Effector memory CD4-positive, alpha-beta T cell (primary cell): ENCODE results near the gene EOLA2.
"Not testable (repeated sequence)": the region's sequence is repeated elsewhere in the genome, so short reads cannot be mapped to it uniquely, and the experiment has no call there.

ENCODE experiments used
- DNase-seq, 3 donors: peaks; one replicate each; pipeline ENCODE4 v3.0.0-alpha.2; 2020
- H3K27ac ChIP-seq: 2 replicates; pipeline ENCODE4 v1.7.0; 2013; ENCODE audit warnings: mild to moderate bottlenecking, low read length, moderate library complexity; ENCODE audit not compliant: insufficient read depth, poor library complexity, severe bottlenecking
- H3K27me3 ChIP-seq: replicated peaks from 2 replicates; pipeline ENCODE4 v1.7.0; 2013; ENCODE audit warnings: mild to moderate bottlenecking, low read length; ENCODE audit not compliant: insufficient read depth, control insufficient read depth, poor library complexity, severe bottlenecking
- H3K36me3 ChIP-seq: 2 replicates; pipeline ENCODE4 v1.7.0; 2013; ENCODE audit warnings: mild to moderate bottlenecking, low read length, moderate library complexity; ENCODE audit not compliant: control insufficient read depth, insufficient read depth
- H3K4me1 ChIP-seq: 2 replicates; pipeline ENCODE4 v1.7.0; 2013; ENCODE audit warnings: low read length, mild to moderate bottlenecking; ENCODE audit not compliant: control insufficient read depth, insufficient read depth, poor library complexity, severe bottlenecking
- H3K4me3 ChIP-seq: 2 replicates; pipeline ENCODE4 v1.7.0; 2013; ENCODE audit warnings: low read length, low read depth, mild to moderate bottlenecking; ENCODE audit not compliant: insufficient read depth, poor library complexity, severe bottlenecking
- H3K9me3 ChIP-seq: 2 replicates; pipeline ENCODE4 v1.7.0; 2013; ENCODE audit warnings: mild to moderate bottlenecking, low read length, moderate library complexity; ENCODE audit not compliant: control insufficient read depth

EOLA2 gene

GRCh38 chrX:149916745-149917392 is 21.4 kb downstream of the EOLA2 start:
- Histone ChIP-seq H3K27me3 (no peaks in the 10 kb centered on the region), H3K36me3 (no peaks in the 10 kb centered on the region), H3K9me3 (no peaks in the 10 kb centered on the region), H3K4me3 (no peak overlapping the region), H3K27ac (no peak overlapping the region), H3K4me1 (no peaks in the 10 kb centered on the region)
- DNase-seq = no peak

- no peak for DNase-seq
- H3K27ac ChIP-seq = no peak overlapping the region
- H3K36me3 ChIP-seq = no peaks in the 10 kb centered on the region
- H3K27me3 ChIP-seq = no peaks in the 10 kb centered on the region
- H3K4me3 ChIP-seq = no peak overlapping the region
- H3K4me1 ChIP-seq = no peaks in the 10 kb centered on the region
- H3K9me3 ChIP-seq = no peaks in the 10 kb centered on the region
Observed at GRCh38 chrX:149910178-149910695, 28.1 kb downstream of the EOLA2 start.

- Histone ChIP-seq H3K27ac (no peak overlapping the region), H3K4me3 (no peak overlapping the region), H3K4me1 (no peaks in the 10 kb centered on the region), H3K9me3 (no peaks in the 10 kb centered on the region), H3K36me3 (no peaks in the 10 kb centered on the region), H3K27me3 (no peaks in the 10 kb centered on the region)
- no peak for DNase-seq
Observed at GRCh38 chrX:149909324-149910177, 28.7 kb downstream of the EOLA2 start.

- no peak overlapping the region for H3K4me3 ChIP-seq
- no peak overlapping the region for H3K27ac ChIP-seq
- H3K4me1 ChIP-seq = no peaks in the 10 kb centered on the region
- H3K9me3 ChIP-seq = no peaks in the 10 kb centered on the region
- H3K36me3 ChIP-seq = no peaks in the 10 kb centered on the region
- no peak for DNase-seq
- no peaks in the 10 kb centered on the region for H3K27me3 ChIP-seq
Observed at GRCh38 chrX:149908727-149909126, 29.6 kb downstream of the EOLA2 start.

GRCh38 chrX:149908308-149908707 is 30.0 kb downstream of the EOLA2 start:
- Histone ChIP-seq H3K4me3 (no peak overlapping the region), H3K9me3 (no peaks in the 10 kb centered on the region), H3K27ac (no peak overlapping the region), H3K4me1 (no peaks in the 10 kb centered on the region), H3K36me3 (no peaks in the 10 kb centered on the region), H3K27me3 (no peaks in the 10 kb centered on the region)
- no peak for DNase-seq

- no peaks in the 10 kb centered on the region for H3K36me3 ChIP-seq
- no peak overlapping the region for H3K4me3 ChIP-seq
- no peaks in the 10 kb centered on the region for H3K27me3 ChIP-seq
- H3K4me1 ChIP-seq = no peaks in the 10 kb centered on the region
- no peak overlapping the region for H3K27ac ChIP-seq
- no peaks in the 10 kb centered on the region for H3K9me3 ChIP-seq
- DNase-seq = no peak
Observed at GRCh38 chrX:149903889-149904748, 34.2 kb downstream of the EOLA2 start.

GRCh38 chrX:149898554-149898953 is 39.7 kb downstream of the EOLA2 start:
- Histone ChIP-seq H3K4me1 (no peaks in the 10 kb centered on the region), H3K27me3 (no peaks in the 10 kb centered on the region), H3K4me3 (no peak overlapping the region), H3K9me3 (no peaks in the 10 kb centered on the region), H3K36me3 (no peaks in the 10 kb centered on the region), H3K27ac (no peak overlapping the region)
- DNase-seq = no peak

GRCh38 chrX:149890828-149891227 is 47.5 kb downstream of the EOLA2 start:
- H3K27me3 ChIP-seq, H3K27ac ChIP-seq, H3K36me3 ChIP-seq, H3K4me1 ChIP-seq, H3K9me3 ChIP-seq, DNase-seq, H3K4me3 ChIP-seq: not testable (repeated sequence)
